ENCODE results near the gene OSBP.

OSBP gene

GRCh38 chr11:59542142-59542810 lies 73.3 kb downstream of the OSBP start:
- DNase-seq, result peak in 1 of 42 donors; percentile 22
- intact Hi-C loops (cut with DNase I), result loop anchor here (10.0 kb wide), 1 partner anchor 263 kb away; no protein-coding TSS in a partner anchor

- DNase-seq, result no peak
- intact Hi-C loops (cut with DNase I), result no loop called here
Observed at GRCh38 chr11:59534676-59535075, 80.9 kb downstream of the OSBP start.

GRCh38 chr11:59532620-59533019 lies 83.0 kb downstream of the OSBP start:
- DNase-seq, result no peak
- intact Hi-C loops (cut with DNase I), result no loop called here

- no peak for DNase-seq
- intact Hi-C loops (cut with DNase I), result no loop called here
Observed at GRCh38 chr11:59528711-59529110, 86.9 kb downstream of the OSBP start.

Data from head of caudate nucleus (tissue), 42 donors.